Esophagus squamous epithelium (tissue), 5 donors: ENCODE measurements around the gene NUP188. TPM values are rescaled to one million over a fixed set of nuclear protein-coding genes. Genes with fewer than 3 reads are reported as not detected.
A peak's percentile ranks its signal among the peaks of the same experiment; 100 is the strongest.

Source experiments
- DNase-seq: peaks from one replicate; lab custom pipeline; 2025; lab: John Stamatoyannopoulos, UW
- H3K27ac ChIP-seq, 4 donors: fragments of 200-600 bp; sonication (generic); one replicate each; pipeline ENCODE4 v1.5.1; 2016 to 2019; ENCODE audit warnings: mild to moderate bottlenecking in 1 of 4
- H3K27me3 ChIP-seq, 4 donors: fragments of 200-600 bp; sonication (generic); 1 replicate in 3 of 4; 2 replicates in 1 of 4; pipeline versions ENCODE4 v1.5.1 to v1.6.0; 2017 to 2021; ENCODE audit warnings: antibody characterized with exemption in 1 of 4
- H3K36me3 ChIP-seq, 3 donors: fragments of 200-600 bp; sonication (generic); one replicate each; pipeline ENCODE4 v1.5.1; 2016 to 2019
- H3K4me1 ChIP-seq, 3 donors: fragments of 200-600 bp; sonication (generic); one replicate each; pipeline ENCODE4 v1.5.1; 2017 to 2019
- H3K4me3 ChIP-seq, 4 donors: fragments of 200-600 bp; sonication (generic); 1 replicate in 3 of 4; 2 replicates in 1 of 4; pipeline ENCODE4 v1.5.1; 2016 to 2019; ENCODE audit warnings: mild to moderate bottlenecking in 2 of 4, moderate library complexity in 1 of 4
- H3K9me3 ChIP-seq, 3 donors: fragments of 200-600 bp; sonication (generic); one replicate each; pipeline ENCODE4 v1.5.1; 2016 to 2019
- POLR2A ChIP-seq, 4 donors: fragments of 450-650 bp; IDR thresholded peaks; one replicate each; pipeline ENCODE4 v1.6.1; 2017; ENCODE audit warnings: antibody characterized with exemption in 4 of 4, mild to moderate bottlenecking in 4 of 4, moderate library complexity in 3 of 4
- WGBS, 2 donors: methylation state at CpG; one replicate each; pipeline ENCODE4 v1.1.5; 2018; 5-methylcytosine and 5-hydroxymethylcytosine counted together
- intact Hi-C: fragments of 100-400 bp; cut with DNase I; formaldehyde crosslinking; loops from one replicate; pipeline ENCODE4 v1.15.0; 2022
- total RNA-seq, 4 donors: library from RNA; depleted of rRNA; stranded (reverse); fragments of >200 nt; gene quantifications; one replicate each; pipeline ENCODE4 v1.1.0, GENCODE V29; 2016
- TF ChIP-seq, protein P1 (sequence below), 6 experiments: fragments of 450-650 bp in 4 of 6; fragments of 200-600 bp in 2 of 6; sonication (generic) in 2 of 6; IDR thresholded peaks; one replicate each; pipeline ENCODE4 v1.5.1; 2016 to 2019; ENCODE audit warnings: antibody characterized with exemption in 6 of 6, mild to moderate bottlenecking in 4 of 6, moderate library complexity in 4 of 6
- donor health status: DM: yes; HTN: yes; CAD: no.

NUP188 gene
- total RNA-seq, 4 donors from 2014 or later, result 61.0 to 78.6 (median 67.1) TPM

DNA sequence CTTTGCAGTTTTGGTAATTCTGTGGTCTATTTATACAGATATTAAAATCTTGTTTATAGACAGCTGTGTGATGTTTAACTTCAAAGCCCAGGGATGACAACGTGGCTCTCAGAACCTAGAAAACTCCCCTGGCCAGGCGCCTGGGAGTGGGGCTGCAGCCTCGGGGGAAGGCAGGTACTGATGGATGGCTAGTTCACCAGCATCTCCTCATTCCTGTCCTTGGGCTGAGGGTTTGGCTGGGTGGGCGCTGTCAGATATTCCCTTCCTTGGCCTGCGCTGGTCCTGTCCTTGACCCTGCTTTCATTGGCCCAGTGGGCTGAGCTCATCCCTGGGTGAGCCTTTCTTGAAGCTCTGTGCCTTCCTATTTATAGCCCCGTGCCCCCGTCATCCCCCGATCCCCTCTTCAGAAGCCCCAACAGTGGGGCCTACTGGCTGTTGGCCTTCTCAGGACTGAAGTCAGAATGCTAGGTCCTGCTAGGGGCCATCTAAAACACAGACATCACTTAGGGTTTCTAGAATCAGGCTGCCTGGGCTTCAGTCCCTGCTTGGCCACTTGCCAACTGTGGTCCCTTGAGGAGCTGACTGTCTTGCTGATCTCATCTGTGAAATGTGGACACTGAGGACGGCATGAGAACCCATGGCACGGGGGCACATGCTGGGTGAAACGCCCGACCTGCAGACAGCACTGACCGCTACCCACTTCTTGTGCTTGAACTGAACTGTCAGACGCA is 59.7 kb downstream of the NUP188 start:
- no peaks in the 10 kb centered on the region for H3K9me3 ChIP-seq
- H3K4me1 ChIP-seq, result peaks cover 0 to 23% (median 5%) of the 10 kb centered on the region in 3 donors
- WGBS, 2 donors, result 53 to 74% methylated on average over 5 to 7 of the region's 14 CpGs
- no peaks in the 10 kb centered on the region for H3K27me3 ChIP-seq
- peak overlapping the region in 3 of 4 donors; percentile 53 to 54 (median 54) for H3K27ac ChIP-seq
- TF ChIP-seq, protein P1, sequence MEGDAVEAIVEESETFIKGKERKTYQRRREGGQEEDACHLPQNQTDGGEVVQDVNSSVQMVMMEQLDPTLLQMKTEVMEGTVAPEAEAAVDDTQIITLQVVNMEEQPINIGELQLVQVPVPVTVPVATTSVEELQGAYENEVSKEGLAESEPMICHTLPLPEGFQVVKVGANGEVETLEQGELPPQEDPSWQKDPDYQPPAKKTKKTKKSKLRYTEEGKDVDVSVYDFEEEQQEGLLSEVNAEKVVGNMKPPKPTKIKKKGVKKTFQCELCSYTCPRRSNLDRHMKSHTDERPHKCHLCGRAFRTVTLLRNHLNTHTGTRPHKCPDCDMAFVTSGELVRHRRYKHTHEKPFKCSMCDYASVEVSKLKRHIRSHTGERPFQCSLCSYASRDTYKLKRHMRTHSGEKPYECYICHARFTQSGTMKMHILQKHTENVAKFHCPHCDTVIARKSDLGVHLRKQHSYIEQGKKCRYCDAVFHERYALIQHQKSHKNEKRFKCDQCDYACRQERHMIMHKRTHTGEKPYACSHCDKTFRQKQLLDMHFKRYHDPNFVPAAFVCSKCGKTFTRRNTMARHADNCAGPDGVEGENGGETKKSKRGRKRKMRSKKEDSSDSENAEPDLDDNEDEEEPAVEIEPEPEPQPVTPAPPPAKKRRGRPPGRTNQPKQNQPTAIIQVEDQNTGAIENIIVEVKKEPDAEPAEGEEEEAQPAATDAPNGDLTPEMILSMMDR (IDR thresholded peaks at IDR 0.05), result no peak
- TF ChIP-seq POLR2A (IDR thresholded peaks at IDR 0.05), result no peak
- peaks cover 30 to 100% (median 65%) of the 10 kb centered on the region in 3 donors for H3K36me3 ChIP-seq
- no peak overlapping the region for H3K4me3 ChIP-seq
- intact Hi-C loops, result no loop called here
- DNase-seq, result no peak

DNA sequence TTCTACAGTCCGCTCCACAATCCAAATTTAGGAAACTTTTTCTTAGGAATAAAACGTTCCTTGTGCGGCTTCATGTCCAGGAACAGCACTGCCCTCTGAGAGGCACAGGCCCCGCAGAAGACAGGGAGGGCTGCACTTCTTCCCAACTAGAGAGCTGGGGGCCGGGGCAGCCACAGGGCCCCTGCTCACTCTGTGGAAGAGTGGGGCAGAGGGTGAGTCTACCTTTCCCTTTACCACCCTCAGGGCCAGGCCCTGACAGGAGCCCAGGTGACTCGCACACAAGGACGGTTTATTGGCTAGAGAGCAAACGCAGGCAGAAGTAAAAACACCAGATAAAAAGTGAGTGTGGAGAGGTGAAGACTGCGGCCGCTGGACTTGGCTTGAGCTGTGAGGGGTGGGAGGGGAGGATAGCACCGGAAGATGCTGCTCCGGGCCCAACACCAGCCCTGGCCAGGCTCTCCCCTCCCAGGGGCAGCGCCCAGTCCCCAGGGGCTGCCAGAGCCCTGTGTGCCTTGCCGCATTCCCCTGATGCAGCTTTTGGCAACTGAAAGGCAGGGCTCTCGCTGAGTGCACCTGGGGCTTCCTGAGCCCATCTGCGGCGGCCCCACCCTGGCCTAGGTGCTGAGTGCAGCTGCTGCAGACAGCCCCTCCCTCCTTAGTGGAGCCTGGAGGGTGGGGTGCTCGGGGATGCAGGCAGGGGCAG is 60.4 kb downstream of the NUP188 start:
- WGBS, 2 donors, result 65 to 83% methylated on average over 2 to 8 of the region's 18 CpGs
- intact Hi-C loops, result no loop called here
- TF ChIP-seq, protein P1 (IDR thresholded peaks at IDR 0.05), result no peak
- TF ChIP-seq POLR2A (IDR thresholded peaks at IDR 0.05), result no peak
- H3K9me3 ChIP-seq, result no peaks in the 10 kb centered on the region
- no peak for DNase-seq
- H3K4me1 ChIP-seq, result peaks cover 0 to 23% (median 5%) of the 10 kb centered on the region in 3 donors
- H3K27ac ChIP-seq, result peak overlapping the region in 3 of 4 donors; percentile 53 to 54 (median 54)
- H3K27me3 ChIP-seq, result no peaks in the 10 kb centered on the region
- H3K36me3 ChIP-seq, result peaks cover 34 to 100% (median 63%) of the 10 kb centered on the region in 3 donors
- no peak overlapping the region for H3K4me3 ChIP-seq

DNA sequence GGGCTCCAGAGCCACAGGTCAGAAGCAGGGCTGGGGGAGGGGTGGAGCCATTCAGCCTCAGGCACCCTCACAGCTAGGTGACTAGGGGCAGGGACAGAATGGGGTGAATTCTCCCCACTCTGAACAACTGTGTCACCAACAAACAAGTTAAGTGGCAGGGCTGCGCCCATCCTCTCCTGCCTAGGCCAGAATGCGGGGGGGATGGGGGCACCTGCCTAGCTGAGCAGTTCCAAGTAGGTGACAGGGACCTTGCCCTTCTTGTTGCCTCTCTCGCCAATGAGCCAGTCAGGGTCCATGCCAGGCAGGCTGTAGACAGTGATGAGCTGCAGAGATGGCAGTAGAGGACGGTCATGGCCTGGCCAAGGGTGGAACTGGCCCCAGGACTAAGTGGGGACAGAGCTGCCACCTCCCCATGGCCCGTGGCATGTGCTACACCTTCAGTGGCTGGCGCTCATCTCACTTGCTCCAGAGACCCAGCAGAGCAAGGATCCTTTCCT is 61.0 kb downstream of the NUP188 start:
- intact Hi-C loops, result no loop called here
- WGBS, 2 donors, result 88 to 100% methylated on average over 3 to 5 of the region's 6 CpGs

DNA sequence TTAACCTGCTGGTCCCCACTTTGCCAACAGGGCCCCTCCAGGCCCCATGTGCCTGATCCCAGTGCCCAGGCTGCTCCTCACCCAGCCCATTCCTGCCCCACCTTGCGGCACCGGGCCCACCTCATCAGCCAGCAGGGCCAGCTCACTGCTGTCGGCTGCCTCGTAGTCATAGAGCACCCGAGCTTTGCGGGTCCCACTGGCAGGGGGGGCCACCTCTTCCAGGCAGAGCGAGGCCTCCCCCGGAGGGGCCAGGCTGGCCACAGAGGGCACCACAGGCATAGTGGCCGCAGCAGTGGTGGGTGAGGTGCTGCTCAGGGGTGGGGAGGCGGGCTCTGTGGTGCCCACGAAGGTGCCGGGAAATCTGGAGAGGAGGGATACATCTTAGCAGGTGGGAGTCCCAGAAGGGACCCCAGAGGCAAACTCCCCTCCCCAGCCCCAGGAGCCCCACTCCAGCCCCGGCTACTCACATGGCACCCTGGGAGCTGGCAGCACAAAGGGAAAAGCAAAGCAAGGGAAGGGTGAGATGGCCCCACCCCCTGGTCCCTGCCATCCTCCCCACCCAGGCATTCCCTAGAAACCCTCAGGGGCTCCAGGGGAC is 61.6 kb downstream of the NUP188 start:
- no peak for TF ChIP-seq POLR2A (IDR thresholded peaks at IDR 0.05)
- TF ChIP-seq, protein P1 (IDR thresholded peaks at IDR 0.05), result no peak
- no peaks in the 10 kb centered on the region for H3K9me3 ChIP-seq
- H3K27me3 ChIP-seq, result no peaks in the 10 kb centered on the region
- intact Hi-C loops, result no loop called here
- H3K27ac ChIP-seq, result no peak overlapping the region
- peaks cover 40 to 100% (median 69%) of the 10 kb centered on the region in 3 donors for H3K36me3 ChIP-seq
- no CpG with 5 or more reads among the region's 13 CpGs for WGBS, 2 donors
- no peak for DNase-seq
- no peak overlapping the region for H3K4me3 ChIP-seq
- H3K4me1 ChIP-seq, result peaks cover 0 to 23% (median 5%) of the 10 kb centered on the region in 3 donors

More for the DNA sequence above, 61.0 kb downstream of the NUP188 start:
- peaks cover 34 to 100% (median 64%) of the 10 kb centered on the region in 3 donors for H3K36me3 ChIP-seq
- H3K9me3 ChIP-seq, result no peaks in the 10 kb centered on the region
- H3K27me3 ChIP-seq, result no peaks in the 10 kb centered on the region
- H3K4me1 ChIP-seq, result peaks cover 0 to 23% (median 5%) of the 10 kb centered on the region in 3 donors
- H3K27ac ChIP-seq, result no peak overlapping the region
- DNase-seq, result no peak
- TF ChIP-seq POLR2A (IDR thresholded peaks at IDR 0.05), result no peak
- TF ChIP-seq, protein P1 (IDR thresholded peaks at IDR 0.05), result no peak
- no peak overlapping the region for H3K4me3 ChIP-seq
